H1 (cell line): ENCODE data around the gene SPOP. TPM values are rescaled to one million over a fixed set of nuclear protein-coding genes. Genes with fewer than 3 reads are reported as not detected.

ENCODE experiments used
- BACH1 ChIP-seq: IDR thresholded peaks from 2 replicates; pipeline ENCODE4 v1.6.1; 2012; ENCODE audit warnings: low read length, improper control_type of control experiment
- FOSL1 ChIP-seq: IDR thresholded peaks from 2 replicates; pipeline ENCODE4 v1.6.1; 2011; ENCODE audit warnings: mild to moderate bottlenecking, low read depth, low read length, moderate library complexity; ENCODE audit not compliant: insufficient read depth
- POLR2A ChIP-seq, 2 experiments: IDR thresholded peaks; 1 replicate in 1 of 2; 2 replicates in 1 of 2; pipeline ENCODE4 v1.6.1; 2011; ENCODE audit warnings: low read depth in 2 of 2, low read length in 2 of 2, mild to moderate bottlenecking in 2 of 2; ENCODE audit errors: control extremely low read depth in 1 of 2
- RNF2 ChIP-seq: fragments of 200-900, 300-1000 bp; sonication (generic); IDR thresholded peaks from 2 replicates; pipeline ENCODE4 v1.7.1; 2016; ENCODE audit warnings: borderline replicate concordance, low read depth, mild to moderate bottlenecking, antibody characterized with exemption, low read length; ENCODE audit not compliant: poor library complexity, severe bottlenecking; ENCODE audit errors: missing control alignments
- SAP30 ChIP-seq: fragments of 300-600 bp; sonication (generic); IDR thresholded peaks from 2 replicates; pipeline ENCODE4 v1.7.1; 2012; ENCODE audit warnings: low read length, moderate library complexity, mild to moderate bottlenecking, inconsistent platforms; ENCODE audit not compliant: insufficient read depth, insufficient replicate concordance
- polyA plus RNA-seq, 7 experiments: library from polyadenylated mRNA; depleted of rRNA in 3 of 7; stranded (reverse) in 5 of 7; unstranded in 2 of 7; fragments of >200 nt in 5 of 7; fragments of 200-250 nt in 2 of 7; gene quantifications; 1 replicate in 5 of 7; 2 replicates in 1 of 7; 4 replicates in 1 of 7; pipeline versions ENCODE4 v1.2.1 to v1.2.3, GENCODE V29; 2011 to 2013; ENCODE audit warnings: missing spikeins in 2 of 7, mixed read lengths in 2 of 7
- total RNA-seq: library from RNA; stranded (reverse); fragmentation: NEBNext Ultra II Directional; extraction: Animal tissue kit (Norgen Biotek cat#: 25700); gene quantifications from 2 replicates; pipeline ENCODE4 v1.2.1, GENCODE V29; 2021

The SPOP gene
- total and polyA plus RNA-seq, 2 of the 8 experiments (the other 6 are each of a cell fraction or from before 2014, with no cell fraction given), result 13.3 to 25.6 TPM

DNA sequence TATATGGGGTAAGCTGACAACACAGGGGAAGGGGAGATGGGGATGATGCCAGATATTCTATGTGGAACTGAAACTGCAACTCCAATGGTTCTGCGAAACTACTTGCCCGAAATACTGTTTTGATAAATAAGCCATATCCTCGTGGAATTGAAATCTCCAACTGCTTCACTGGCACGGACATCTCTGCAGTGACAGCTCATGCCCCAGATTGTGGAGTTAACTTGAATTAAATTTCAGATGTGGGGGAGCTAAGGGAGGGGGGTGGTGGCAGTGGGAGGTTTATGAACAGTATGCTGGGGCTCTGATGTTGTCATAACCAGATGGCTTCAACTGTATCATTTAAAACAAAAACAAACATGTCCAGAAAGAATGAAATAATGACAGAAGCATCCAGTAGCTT lies 80.5 kb downstream of the SPOP start (continued):
- no peak for TF ChIP-seq POLR2A (IDR thresholded peaks at IDR 0.05; ENCODE audit: control extremely low read depth in 1 of 2, low read depth in 2 of 2, low read length in 2 of 2)
- no peak for TF ChIP-seq RNF2
- no peak for TF ChIP-seq FOSL1
- no peak for TF ChIP-seq BACH1
- TF ChIP-seq SAP30, result no peak
